SK-N-SH (cell line): ENCODE data around the gene GRHL3. TPM values are rescaled to one million over a fixed set of nuclear protein-coding genes. Genes with fewer than 3 reads are reported as not detected.

Experiments
- CTCF ChIA-PET: fragments of 300-600, 350-600 bp; formaldehyde crosslinking; extraction: SDS; loops from one replicate; lab custom pipeline; 2021; lab: Yijun Ruan, JAX
- POLR2A ChIA-PET: fragments of 350-600 bp; sonication (Branson Sonifier 250); formaldehyde crosslinking; extraction: SDS; loops from one replicate; lab custom pipeline; 2020; ENCODE audit warnings: antibody characterized with exemption, inconsistent platforms; lab: Yijun Ruan, JAX
- DNase-seq: peaks from one replicate; pipeline ENCODE4 v3.0.0; 2012
- H2AFZ ChIP-seq: fragments of 200-600 bp; sonication (generic); 2 replicates; pipeline ENCODE4 v1.8.1; 2016; ENCODE audit warnings: antibody characterized with exemption, mild to moderate bottlenecking, low read depth
- H3F3A ChIP-seq: fragments of 200-600 bp; sonication (generic); replicated peaks from 2 replicates; pipeline ENCODE3; 2016; ENCODE audit warnings: antibody characterized with exemption, mild to moderate bottlenecking; ENCODE audit not compliant: insufficient read depth
- H3K27ac ChIP-seq, 2 experiments: fragments of 200-500 bp in 1 of 2; fragments of 200-600 bp in 1 of 2; sonication (Bioruptor generic) in 1 of 2; sonication (generic), shearing (Covaris generic) in 1 of 2; 2 replicates each; pipeline versions ENCODE4 v1.5.1 to v1.6.1; 2014 to 2016; ENCODE audit warnings: low read depth in 2 of 2, inconsistent platforms in 1 of 2, low read length in 1 of 2, mild to moderate bottlenecking in 1 of 2, mixed read lengths in 1 of 2
- H3K27me3 ChIP-seq: fragments of 200-600 bp; sonication (generic), shearing (Covaris generic); 2 replicates; pipeline ENCODE4 v1.6.1; 2016; ENCODE audit warnings: mixed run types; ENCODE audit not compliant: insufficient read depth
- H3K36me3 ChIP-seq, 2 experiments: fragments of 200-500 bp in 1 of 2; fragments of 200-600 bp in 1 of 2; sonication (Bioruptor generic) in 1 of 2; sonication (generic) in 1 of 2; replicated peaks in 1 of 2; 2 replicates each; pipeline versions ENCODE3 to v1.5.1; 2014 to 2016; ENCODE audit warnings: low read length in 1 of 2, mild to moderate bottlenecking in 1 of 2; ENCODE audit not compliant: insufficient read depth in 2 of 2, control insufficient read depth in 1 of 2
- H3K4me1 ChIP-seq, 2 experiments: fragments of 200-500 bp in 1 of 2; fragments of 200-600 bp in 1 of 2; sonication (Bioruptor generic) in 1 of 2; sonication (generic), shearing (Covaris generic) in 1 of 2; 2 replicates each; pipeline versions ENCODE4 v1.5.1 to v1.6.1; 2014 to 2016; ENCODE audit warnings: low read depth in 1 of 2, low read length in 1 of 2, mixed run types in 1 of 2; ENCODE audit not compliant: insufficient read depth in 2 of 2, control insufficient read depth in 1 of 2
- H3K4me2 ChIP-seq: fragments of 200-600 bp; sonication (generic), shearing (Covaris generic); 2 replicates; pipeline ENCODE4 v1.6.1; 2017; ENCODE audit warnings: mixed run types
- H3K4me3 ChIP-seq, 2 experiments: fragments of 200-500 bp in 1 of 2; fragments of 200-600 bp in 1 of 2; sonication (Bioruptor generic) in 1 of 2; sonication (generic), shearing (Covaris generic) in 1 of 2; 2 replicates each; pipeline versions ENCODE4 v1.5.1 to v1.8.1; 2014 to 2016; ENCODE audit warnings: low read depth in 2 of 2, inconsistent platforms in 1 of 2, low read length in 1 of 2, mild to moderate bottlenecking in 1 of 2, mixed read lengths in 1 of 2, moderate library complexity in 1 of 2
- H3K79me2 ChIP-seq: fragments of 200-600 bp; sonication (generic); 2 replicates; pipeline ENCODE4 v1.8.1; 2017; ENCODE audit warnings: mild to moderate bottlenecking; ENCODE audit not compliant: insufficient read depth
- H3K9ac ChIP-seq: fragments of 200-600 bp; sonication (generic); 2 replicates; pipeline ENCODE4 v1.6.1; 2017; ENCODE audit warnings: mixed run types
- H3K9me2 ChIP-seq: fragments of 200-600 bp; sonication (generic); 2 replicates; pipeline ENCODE4 v1.6.1; 2017; ENCODE audit warnings: mixed run types
- H3K9me3 ChIP-seq: fragments of 200-600 bp; sonication (generic); 2 replicates; pipeline ENCODE4 v1.6.1; 2017; ENCODE audit warnings: mixed run types, mild to moderate bottlenecking, moderate library complexity
- H4K20me1 ChIP-seq: fragments of 200-600 bp; sonication (generic); 2 replicates; pipeline ENCODE4 v1.6.1; 2017; ENCODE audit warnings: mild to moderate bottlenecking, mixed run types; ENCODE audit not compliant: insufficient read depth
- ELF1 ChIP-seq: IDR thresholded peaks from 2 replicates; pipeline ENCODE4 v1.4.0; 2012
- EP300 ChIP-seq, 2 experiments: IDR thresholded peaks; 2 replicates each; pipeline versions ENCODE4 v1.4.0 to v1.6.1; 2012; ENCODE audit warnings: borderline replicate concordance in 1 of 2, low read depth in 1 of 2, low read length in 1 of 2
- FOSL2 ChIP-seq: IDR thresholded peaks from 2 replicates; pipeline ENCODE4 v1.4.0; 2012; ENCODE audit warnings: low read depth, mild to moderate bottlenecking, moderate library complexity, borderline replicate concordance
- FOXJ3 ChIP-seq: sonication (generic); formaldehyde crosslinking; IDR thresholded peaks from 2 replicates; pipeline ENCODE4 v1.5.1; 2020; ENCODE audit warnings: mild to moderate bottlenecking, missing genetic modification reagents
- FOXM1 ChIP-seq: IDR thresholded peaks from 2 replicates; pipeline ENCODE4 v1.4.0; 2012; ENCODE audit warnings: low read depth, mild to moderate bottlenecking
- GABPA ChIP-seq: IDR thresholded peaks from 2 replicates; pipeline ENCODE4 v1.4.0; 2012; ENCODE audit warnings: low read depth, mild to moderate bottlenecking
- IRF3 ChIP-seq: fragments of 150-350 bp; IDR thresholded peaks from 2 replicates; pipeline ENCODE4 v1.6.1; 2016; ENCODE audit warnings: mild to moderate bottlenecking, low read depth, low read length
- JUND ChIP-seq: IDR thresholded peaks from 2 replicates; pipeline ENCODE4 v1.4.0; 2012
- MEF2A ChIP-seq: IDR thresholded peaks from 2 replicates; pipeline ENCODE4 v1.4.0; 2012; ENCODE audit warnings: low read depth, borderline replicate concordance
- MXI1 ChIP-seq: IDR thresholded peaks from 2 replicates; pipeline ENCODE4 v1.6.1; 2012; ENCODE audit warnings: mild to moderate bottlenecking, low read depth, low read length, improper control_type of control experiment
- NRF1 ChIP-seq: IDR thresholded peaks from 2 replicates; pipeline ENCODE4 v1.6.1; 2012; ENCODE audit warnings: low read depth, mild to moderate bottlenecking, low read length
- POLR2AphosphoS5 ChIP-seq: IDR thresholded peaks from 2 replicates; pipeline ENCODE4 v1.6.1; 2012; ENCODE audit warnings: low read depth, low read length
- RAD21 ChIP-seq: IDR thresholded peaks from 2 replicates; pipeline ENCODE4 v1.6.1; 2012; ENCODE audit warnings: mild to moderate bottlenecking, low read length
- RCOR1 ChIP-seq: fragments of 150-350 bp; IDR thresholded peaks from 2 replicates; pipeline ENCODE4 v1.6.1; 2017; ENCODE audit warnings: antibody characterized with exemption, low read length
- SMC3 ChIP-seq: IDR thresholded peaks from 2 replicates; pipeline ENCODE4 v1.6.1; 2012; ENCODE audit warnings: low read depth, low read length, improper control_type of control experiment
- TAF1 ChIP-seq: IDR thresholded peaks from 2 replicates; pipeline ENCODE4 v1.6.1; 2012; ENCODE audit warnings: low read depth, mild to moderate bottlenecking, low read length, moderate library complexity, borderline replicate concordance
- USF1 ChIP-seq: IDR thresholded peaks from 2 replicates; pipeline ENCODE4 v1.4.0; 2012; ENCODE audit warnings: low read depth, borderline replicate concordance
- ZBTB33 ChIP-seq: IDR thresholded peaks from 2 replicates; pipeline ENCODE4 v1.4.0; 2012; ENCODE audit warnings: low read depth, borderline replicate concordance
- WGBS: methylation state at CpG from one replicate; pipeline ENCODE4 v1.1.6; 2017; ENCODE audit warnings: low lambda C conversion rate; 5-methylcytosine and 5-hydroxymethylcytosine counted together
- polyA plus RNA-seq, 3 experiments: library from polyadenylated mRNA; depleted of rRNA; stranded (reverse); fragments of >200 nt; gene quantifications; 2 replicates each; pipeline ENCODE4 v1.2.3, GENCODE V29; 2012

GRHL3 gene
- polyA plus RNA-seq, 1 of the 3 experiments (the other 2 are of a cell fraction), result 0.05 TPM

- Histone ChIP-seq H3K4me2 (no peak overlapping the region), H3K36me3 (no peaks in the 10 kb centered on the region), H3K27ac (no peak overlapping the region), H3K9me3 (no peaks in the 10 kb centered on the region), H4K20me1 (no peaks in the 10 kb centered on the region), H3K9me2 (no peaks in the 10 kb centered on the region), H3K4me1 (peaks cover 0 to 9% of the 10 kb centered on the region in 2 experiments; a peak in 1 of 4 replicates), H3F3A (no peaks in the 10 kb centered on the region), H3K27me3 (peaks cover 17% of the 10 kb centered on the region; the same call in 1 of the 2 replicates), H3K79me2 (no peaks in the 10 kb centered on the region), H3K4me3 (no peak overlapping the region), H2AFZ (no peak overlapping the region), H3K9ac (no peak overlapping the region)
- WGBS, result 90% methylated on average over 30 of the region's 33 CpGs
- ChIA-PET POLR2A (no interaction called here), CTCF (interaction anchor here (3.6 kb wide), 1 partner anchor 121 kb away, joined by 11 read pairs; no protein-coding TSS in a partner anchor)
- TF ChIP-seq POLR2AphosphoS5 (no peak), JUND (no peak), FOXJ3 (CRISPR knock-in tag) (no peak), MEF2A (no peak), GABPA (no peak), TAF1 (no peak)
- no peak for DNase-seq
These were observed 3.5 kb downstream of the GRHL3 start for GRCh38 chr1:24322470-24323177.

- no peak overlapping the region for H2AFZ ChIP-seq
- no peaks in the 10 kb centered on the region for H3K79me2 ChIP-seq
- no peak overlapping the region for H3K4me3 ChIP-seq
- no peaks in the 10 kb centered on the region for H3F3A ChIP-seq
- H3K36me3 ChIP-seq, result no peaks in the 10 kb centered on the region
- no peak overlapping the region for H3K9ac ChIP-seq
- no peaks in the 10 kb centered on the region for H4K20me1 ChIP-seq
- H3K27me3 ChIP-seq, result peaks cover 17% of the 10 kb centered on the region; the same call in 1 of the 2 replicates
- CTCF ChIA-PET, result no interaction called here
- H3K4me1 ChIP-seq, result peaks cover 0 to 7% of the 10 kb centered on the region in 2 experiments; a peak in 1 of 4 replicates
- POLR2A ChIA-PET, result no interaction called here
- 90% methylated on average over 2 of the region's 2 CpGs for WGBS
- no peak overlapping the region for H3K4me2 ChIP-seq
- H3K9me2 ChIP-seq, result no peaks in the 10 kb centered on the region
- H3K27ac ChIP-seq, result no peak overlapping the region
- no peak for TF ChIP-seq SMC3
- no peak for TF ChIP-seq IRF3
- TF ChIP-seq MXI1, result no peak
- no peak for TF ChIP-seq FOXM1
- TF ChIP-seq JUND, result no peak
- TF ChIP-seq RAD21, result no peak
- no peak for TF ChIP-seq MEF2A
- no peak for TF ChIP-seq POLR2AphosphoS5
- TF ChIP-seq ZBTB33, result no peak
- no peak for TF ChIP-seq ELF1
- TF ChIP-seq EP300 (IDR thresholded peaks at IDR 0.05; ENCODE audit: borderline replicate concordance in 1 of 2, low read depth in 1 of 2, low read length in 1 of 2), result no peak
- TF ChIP-seq TAF1, result no peak
- TF ChIP-seq RCOR1, result no peak
- TF ChIP-seq USF1, result no peak
- TF ChIP-seq NRF1, result no peak
- TF ChIP-seq FOSL2, result no peak
- no peak for DNase-seq
- H3K9me3 ChIP-seq, result no peaks in the 10 kb centered on the region
These were observed 4.1 kb downstream of the GRHL3 start for GRCh38 chr1:24323281-24323680.
